Endothelial cell of umbilical vein (primary cell): Measurements from ENCODE around the gene SYT2.

Experiments used
- EZH2 ChIP-seq: IDR thresholded peaks from 2 replicates; pipeline ENCODE4 v1.6.1; 2012; ENCODE audit warnings: borderline replicate concordance, low read depth, mild to moderate bottlenecking, moderate library complexity, low read length, inconsistent platforms; ENCODE audit not compliant: severe bottlenecking
- JUN ChIP-seq: IDR thresholded peaks from 2 replicates; pipeline ENCODE4 v1.6.1; 2011; ENCODE audit warnings: borderline replicate concordance, low read depth; ENCODE audit not compliant: insufficient read length, insufficient read depth
- MYC ChIP-seq: IDR thresholded peaks from one replicate; pipeline ENCODE4 v1.6.1; 2011; ENCODE audit warnings: mild to moderate bottlenecking, low read depth, low read length
- POLR2A ChIP-seq: IDR thresholded peaks from 2 replicates; pipeline ENCODE4 v1.6.1; 2012; ENCODE audit warnings: low read depth, mild to moderate bottlenecking, control low read depth, low read length
- POLR2AphosphoS5 ChIP-seq: IDR thresholded peaks from 2 replicates; pipeline ENCODE4 v1.6.1; 2012; ENCODE audit warnings: low read depth, mild to moderate bottlenecking, control low read depth, low read length, moderate library complexity; ENCODE audit not compliant: insufficient read depth
- TF ChIP-seq, protein P1 (sequence below), 2 donors: IDR thresholded peaks; 1 replicate in 1 of 2; 2 replicates in 1 of 2; pipeline ENCODE4 v1.5.1; 2011; ENCODE audit warnings: low read length in 2 of 2, mild to moderate bottlenecking in 2 of 2, moderate library complexity in 2 of 2, control low read depth in 1 of 2, inconsistent platforms in 1 of 2, low read depth in 1 of 2; ENCODE audit not compliant: insufficient read depth in 1 of 2; ENCODE audit errors: extremely low read depth in 1 of 2

DNA sequence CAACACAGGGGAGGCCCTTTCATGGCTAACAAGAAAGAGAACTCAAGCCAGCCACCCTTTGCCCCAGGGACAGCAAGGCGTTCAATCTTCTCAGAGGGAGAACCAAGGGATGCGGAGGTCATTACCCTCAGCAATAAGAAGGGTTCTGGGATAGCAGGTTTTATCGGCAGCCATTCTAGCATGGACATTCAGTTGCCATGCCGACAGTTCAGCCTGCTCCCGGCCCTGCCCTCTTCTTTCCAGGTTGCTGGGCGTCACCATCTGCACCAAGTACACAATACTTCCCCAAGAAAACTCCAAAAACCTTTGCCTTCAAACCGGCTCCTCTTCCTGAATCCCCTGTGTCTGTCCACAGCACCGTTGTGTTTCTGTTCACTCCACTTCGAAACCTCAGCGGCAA, 47.1 kb downstream of the SYT2 start:
- TF ChIP-seq POLR2A, result no peak
- TF ChIP-seq, protein P1, sequence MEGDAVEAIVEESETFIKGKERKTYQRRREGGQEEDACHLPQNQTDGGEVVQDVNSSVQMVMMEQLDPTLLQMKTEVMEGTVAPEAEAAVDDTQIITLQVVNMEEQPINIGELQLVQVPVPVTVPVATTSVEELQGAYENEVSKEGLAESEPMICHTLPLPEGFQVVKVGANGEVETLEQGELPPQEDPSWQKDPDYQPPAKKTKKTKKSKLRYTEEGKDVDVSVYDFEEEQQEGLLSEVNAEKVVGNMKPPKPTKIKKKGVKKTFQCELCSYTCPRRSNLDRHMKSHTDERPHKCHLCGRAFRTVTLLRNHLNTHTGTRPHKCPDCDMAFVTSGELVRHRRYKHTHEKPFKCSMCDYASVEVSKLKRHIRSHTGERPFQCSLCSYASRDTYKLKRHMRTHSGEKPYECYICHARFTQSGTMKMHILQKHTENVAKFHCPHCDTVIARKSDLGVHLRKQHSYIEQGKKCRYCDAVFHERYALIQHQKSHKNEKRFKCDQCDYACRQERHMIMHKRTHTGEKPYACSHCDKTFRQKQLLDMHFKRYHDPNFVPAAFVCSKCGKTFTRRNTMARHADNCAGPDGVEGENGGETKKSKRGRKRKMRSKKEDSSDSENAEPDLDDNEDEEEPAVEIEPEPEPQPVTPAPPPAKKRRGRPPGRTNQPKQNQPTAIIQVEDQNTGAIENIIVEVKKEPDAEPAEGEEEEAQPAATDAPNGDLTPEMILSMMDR (IDR thresholded peaks at IDR 0.05; ENCODE audit: extremely low read depth in 1 of 2, insufficient read depth in 1 of 2, low read depth in 1 of 2, low read length in 2 of 2), result no peak
- no peak for TF ChIP-seq POLR2AphosphoS5
- TF ChIP-seq MYC, result no peak
- TF ChIP-seq EZH2, result no peak
- no peak for TF ChIP-seq JUN
